Cardiac ventricle fibroblast (primary cell): ENCODE data around the gene PIRT. TPM values are rescaled to one million over a fixed set of nuclear protein-coding genes. Genes with fewer than 3 reads are reported as not detected.

Experiments used
- total RNA-seq: library from RNA; depleted of rRNA; stranded (reverse); fragments of >200 nt; gene quantifications from 2 replicates; pipeline ENCODE4 v1.2.3, GENCODE V29; 2015

Gene PIRT
- not detected in 2 replicates for total RNA-seq

DNA sequence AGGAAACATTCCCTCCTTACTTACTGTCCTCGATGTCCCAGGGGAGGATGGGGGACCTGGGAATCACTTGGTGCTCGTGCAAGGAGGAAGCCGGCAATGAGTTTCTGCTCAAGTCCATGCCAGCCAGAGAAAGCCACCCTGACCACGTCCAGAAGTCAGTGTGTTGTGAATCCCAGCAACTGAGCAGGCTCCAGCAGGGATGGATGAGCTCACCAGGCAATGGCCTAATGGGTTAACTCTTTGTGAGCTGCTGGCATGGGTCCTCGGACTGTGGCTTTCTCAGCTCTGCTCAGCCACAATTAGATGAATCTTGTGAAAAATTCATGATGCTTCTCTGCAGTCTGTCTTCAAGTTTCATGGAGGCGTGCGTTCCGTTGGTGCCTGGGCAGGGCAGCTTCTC, at the start of gene PIRT:
TSS of gene PIRT (minus strand) at position 167 of the 400 bp plus-strand sequence. CDS start 12,442 bp downstream, outside the sequence.

DNA sequence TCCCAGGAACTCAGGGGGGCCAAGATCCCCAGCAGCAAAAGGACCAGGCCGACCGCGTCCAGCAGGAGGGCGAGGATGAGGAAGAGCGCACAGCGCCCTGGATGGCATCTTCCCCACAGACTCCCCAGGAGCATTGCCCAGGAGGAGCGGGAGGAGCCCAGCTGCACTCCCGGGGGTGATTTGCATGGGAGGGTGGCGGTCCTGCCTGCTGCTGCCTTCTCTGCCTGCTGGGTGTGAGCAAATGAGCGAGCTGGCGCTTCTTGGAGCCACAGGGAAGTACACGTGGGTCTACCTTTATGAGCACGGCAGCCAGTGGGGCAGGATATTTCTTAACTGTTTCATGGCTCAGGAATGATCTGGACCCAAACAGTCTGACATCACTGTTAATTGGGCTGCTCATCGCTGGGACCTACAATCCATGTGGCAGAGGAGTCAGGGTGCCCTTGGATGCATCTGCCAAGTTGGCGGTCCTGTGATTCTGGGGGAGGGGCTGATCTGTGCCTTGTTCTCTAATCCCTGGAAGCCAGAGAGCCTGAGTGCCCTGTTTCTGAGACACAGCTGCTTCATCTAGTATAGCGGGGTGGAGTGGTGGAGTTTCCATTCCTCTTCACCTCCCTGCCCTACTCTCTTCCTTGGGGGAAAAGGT, 33.9 kb downstream of the PIRT start, which contains the start of gene TMEM238L:
TSS of gene TMEM238L (minus strand) at position 270 of the 646 bp plus-strand sequence. CDS start at position 134, 136 bp downstream.

Other genes starting within 250 kb of the PIRT start
- 0.24 and 4.0 TPM in 2 replicates for gene MYH3, start 180.8 kb downstream of the PIRT start, total RNA-seq
- gene SCO1, start 140.6 kb downstream of the PIRT start, total RNA-seq: 18.9 and 25.4 TPM in 2 replicates
- gene ADPRM, start 140.5 kb downstream of the PIRT start, total RNA-seq: 6.3 and 11.3 TPM in 2 replicates
- 3.4 and 6.9 TPM in 2 replicates for gene TMEM220, start 108.1 kb downstream of the PIRT start, total RNA-seq
- not detected in 2 replicates for gene TMEM238L, start 34.0 kb downstream of the PIRT start, total RNA-seq